OCI-LY1 (cell line): ENCODE data around the gene SRPRB.

ENCODE experiments used
- EZH2 ChIP-seq: fragments of 200-600 bp; sonication (generic), shearing (Covaris generic); IDR thresholded peaks from 2 replicates; pipeline ENCODE4 v1.8.0; 2017; ENCODE audit warnings: borderline replicate concordance, mixed run types, mild to moderate bottlenecking, antibody characterized with exemption, low read length, moderate library complexity, mixed read lengths
- TF ChIP-seq, protein P1 (sequence below): fragments of 200-600 bp; sonication (generic), shearing (Covaris generic); IDR thresholded peaks from 2 replicates; pipeline ENCODE4 v1.5.1; 2017; ENCODE audit warnings: mild to moderate bottlenecking, antibody characterized with exemption, low read length, moderate library complexity, mixed read lengths

- TF ChIP-seq, protein P1, sequence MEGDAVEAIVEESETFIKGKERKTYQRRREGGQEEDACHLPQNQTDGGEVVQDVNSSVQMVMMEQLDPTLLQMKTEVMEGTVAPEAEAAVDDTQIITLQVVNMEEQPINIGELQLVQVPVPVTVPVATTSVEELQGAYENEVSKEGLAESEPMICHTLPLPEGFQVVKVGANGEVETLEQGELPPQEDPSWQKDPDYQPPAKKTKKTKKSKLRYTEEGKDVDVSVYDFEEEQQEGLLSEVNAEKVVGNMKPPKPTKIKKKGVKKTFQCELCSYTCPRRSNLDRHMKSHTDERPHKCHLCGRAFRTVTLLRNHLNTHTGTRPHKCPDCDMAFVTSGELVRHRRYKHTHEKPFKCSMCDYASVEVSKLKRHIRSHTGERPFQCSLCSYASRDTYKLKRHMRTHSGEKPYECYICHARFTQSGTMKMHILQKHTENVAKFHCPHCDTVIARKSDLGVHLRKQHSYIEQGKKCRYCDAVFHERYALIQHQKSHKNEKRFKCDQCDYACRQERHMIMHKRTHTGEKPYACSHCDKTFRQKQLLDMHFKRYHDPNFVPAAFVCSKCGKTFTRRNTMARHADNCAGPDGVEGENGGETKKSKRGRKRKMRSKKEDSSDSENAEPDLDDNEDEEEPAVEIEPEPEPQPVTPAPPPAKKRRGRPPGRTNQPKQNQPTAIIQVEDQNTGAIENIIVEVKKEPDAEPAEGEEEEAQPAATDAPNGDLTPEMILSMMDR: no peak
- TF ChIP-seq EZH2: no peak
These were observed 47.1 kb upstream of the SRPRB start for GRCh38 chr3:133758568-133758928.
